Uterus (tissue), 2 donors: ENCODE data around the gene TNFAIP6.

ENCODE experiments used
- POLR2A ChIP-seq, 2 donors: fragments of 450-650 bp; IDR thresholded peaks; one replicate each; pipeline ENCODE4 v1.6.1; 2016; ENCODE audit warnings: antibody characterized with exemption in 2 of 2, mild to moderate bottlenecking in 1 of 2, moderate library complexity in 1 of 2
- TF ChIP-seq, protein P1 (sequence below), 4 experiments: fragments of 200-600 bp in 2 of 4; fragments of 450-650 bp in 2 of 4; sonication (generic) in 2 of 4; IDR thresholded peaks; one replicate each; pipeline ENCODE4 v1.5.1; 2016 to 2019; ENCODE audit warnings: antibody characterized with exemption in 4 of 4, mild to moderate bottlenecking in 2 of 4, moderate library complexity in 1 of 4

DNA sequence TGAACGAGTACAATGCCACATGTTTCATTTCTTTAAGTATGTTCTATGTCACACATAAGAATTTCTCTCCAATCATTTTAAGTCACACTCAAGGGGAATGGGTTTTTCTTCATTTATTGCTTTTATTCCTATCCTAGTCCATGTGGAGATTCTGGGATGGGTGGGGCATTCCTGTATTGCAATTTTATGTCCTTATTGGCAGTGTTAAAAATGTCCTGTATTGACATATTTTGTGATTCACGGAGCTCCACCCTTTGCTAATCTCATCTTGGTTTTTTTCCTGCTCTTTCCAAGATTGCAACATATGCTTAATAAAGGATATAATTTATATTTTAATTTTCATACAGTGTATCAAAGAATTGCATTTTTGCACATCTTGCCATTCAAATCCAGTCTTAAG, 3.4 kb upstream of the TNFAIP6 start:
- TF ChIP-seq, protein P1, sequence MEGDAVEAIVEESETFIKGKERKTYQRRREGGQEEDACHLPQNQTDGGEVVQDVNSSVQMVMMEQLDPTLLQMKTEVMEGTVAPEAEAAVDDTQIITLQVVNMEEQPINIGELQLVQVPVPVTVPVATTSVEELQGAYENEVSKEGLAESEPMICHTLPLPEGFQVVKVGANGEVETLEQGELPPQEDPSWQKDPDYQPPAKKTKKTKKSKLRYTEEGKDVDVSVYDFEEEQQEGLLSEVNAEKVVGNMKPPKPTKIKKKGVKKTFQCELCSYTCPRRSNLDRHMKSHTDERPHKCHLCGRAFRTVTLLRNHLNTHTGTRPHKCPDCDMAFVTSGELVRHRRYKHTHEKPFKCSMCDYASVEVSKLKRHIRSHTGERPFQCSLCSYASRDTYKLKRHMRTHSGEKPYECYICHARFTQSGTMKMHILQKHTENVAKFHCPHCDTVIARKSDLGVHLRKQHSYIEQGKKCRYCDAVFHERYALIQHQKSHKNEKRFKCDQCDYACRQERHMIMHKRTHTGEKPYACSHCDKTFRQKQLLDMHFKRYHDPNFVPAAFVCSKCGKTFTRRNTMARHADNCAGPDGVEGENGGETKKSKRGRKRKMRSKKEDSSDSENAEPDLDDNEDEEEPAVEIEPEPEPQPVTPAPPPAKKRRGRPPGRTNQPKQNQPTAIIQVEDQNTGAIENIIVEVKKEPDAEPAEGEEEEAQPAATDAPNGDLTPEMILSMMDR (IDR thresholded peaks at IDR 0.05), result no peak
- no peak for TF ChIP-seq POLR2A (IDR thresholded peaks at IDR 0.05)
